ENCODE measurements around the gene FRMPD3. TPM values are rescaled to one million over a fixed set of nuclear protein-coding genes. Genes with fewer than 3 reads are reported as not detected.

The FRMPD3 gene
- total RNA-seq, 1 donor from 2014 or later: 0.29 TPM

GRCh38 chrX:107496786-107497185 lies 47.3 kb downstream of the FRMPD3 start:
- Mint-ChIP-seq H3K4me1 (peaks cover 10% of the 10 kb centered on the region), H3K27ac (no peak overlapping the region), H3K36me3 (no peaks in the 10 kb centered on the region), H3K4me3 (no peak overlapping the region), H3K9me3 (peaks cover 16% of the 10 kb centered on the region), H3K27me3 (ENCODE audit: low read depth) (no peaks in the 10 kb centered on the region)
- no peak for DNase-seq (ENCODE audit: low spot score in 2 of 2, unreplicated experiment in 2 of 2)
- no peak for TF ChIP-seq CTCF (IDR thresholded peaks at IDR 0.05; ENCODE audit: unreplicated experiment)

Other genes starting within 250 kb of the FRMPD3 start
- 2.5 to 4.0 TPM (median 2.7 TPM) in 3 replicates for gene NUP62CL, start 243.2 kb upstream of the FRMPD3 start, total RNA-seq
- not detected in 3 replicates for gene DNAAF6, start 243.0 kb upstream of the FRMPD3 start, total RNA-seq
- gene PRPS1, start 178.9 kb downstream of the FRMPD3 start, total RNA-seq: 28.3 to 32.1 TPM (median 30.0 TPM) in 3 replicates